GM12864 (cell line): ENCODE data around the gene CLTCL1.

Experiments used
- DNase-seq: peaks from one replicate; pipeline ENCODE4 v3.0.0-alpha.2; 2011; ENCODE audit warnings: low read depth
- H3K4me3 ChIP-seq: 2 replicates; pipeline ENCODE4 v1.5.1; 2011; ENCODE audit warnings: mild to moderate bottlenecking, low read depth, low read length, control low read depth
- TF ChIP-seq, protein P1 (sequence below): IDR thresholded peaks from 2 replicates; pipeline ENCODE4 v1.5.1; 2011; ENCODE audit warnings: low read depth, mild to moderate bottlenecking, moderate library complexity, low read length, control low read depth, inconsistent platforms; ENCODE audit errors: missing control alignments

CLTCL1 gene

DNA sequence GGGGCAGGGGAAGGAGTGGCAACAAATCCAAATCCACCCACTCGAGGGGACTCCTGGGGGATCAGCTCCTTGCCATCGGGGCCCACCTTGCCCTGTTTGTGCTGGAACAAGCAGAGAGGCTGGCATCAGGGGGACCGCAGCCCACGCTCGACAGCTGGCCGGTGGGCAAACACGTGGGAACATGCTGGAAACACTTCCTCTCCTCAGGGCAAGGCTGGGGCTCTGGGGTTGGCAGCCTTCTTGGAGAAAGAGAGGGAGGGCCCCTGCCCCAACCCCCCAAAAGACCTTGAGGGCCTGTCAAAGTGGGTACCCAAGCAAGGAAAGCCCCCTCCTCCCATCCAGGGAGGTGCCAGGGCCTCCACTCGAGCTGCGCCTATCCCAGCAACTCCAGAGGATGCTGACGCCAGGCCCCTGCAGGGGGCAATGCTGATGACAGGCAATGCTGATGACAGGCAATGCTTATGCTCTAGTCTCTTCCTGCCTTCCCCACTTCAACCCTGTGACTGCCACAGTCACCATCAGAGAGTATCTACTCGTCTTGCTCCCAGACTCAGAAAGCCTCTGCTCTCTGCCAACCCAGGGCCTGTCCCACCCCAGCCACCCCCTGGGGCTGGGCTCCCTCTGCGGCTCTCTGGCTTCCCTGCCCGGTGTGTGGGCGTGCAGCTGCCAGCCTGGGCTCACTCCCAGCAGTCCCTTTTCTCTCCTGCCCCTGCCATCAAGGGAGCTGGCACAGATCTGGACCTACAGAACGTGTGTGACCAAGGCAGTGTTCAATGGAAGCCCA is 153.1 kb downstream of the CLTCL1 start:
- no peak overlapping the region for H3K4me3 ChIP-seq
- DNase-seq = no peak
- TF ChIP-seq, protein P1, sequence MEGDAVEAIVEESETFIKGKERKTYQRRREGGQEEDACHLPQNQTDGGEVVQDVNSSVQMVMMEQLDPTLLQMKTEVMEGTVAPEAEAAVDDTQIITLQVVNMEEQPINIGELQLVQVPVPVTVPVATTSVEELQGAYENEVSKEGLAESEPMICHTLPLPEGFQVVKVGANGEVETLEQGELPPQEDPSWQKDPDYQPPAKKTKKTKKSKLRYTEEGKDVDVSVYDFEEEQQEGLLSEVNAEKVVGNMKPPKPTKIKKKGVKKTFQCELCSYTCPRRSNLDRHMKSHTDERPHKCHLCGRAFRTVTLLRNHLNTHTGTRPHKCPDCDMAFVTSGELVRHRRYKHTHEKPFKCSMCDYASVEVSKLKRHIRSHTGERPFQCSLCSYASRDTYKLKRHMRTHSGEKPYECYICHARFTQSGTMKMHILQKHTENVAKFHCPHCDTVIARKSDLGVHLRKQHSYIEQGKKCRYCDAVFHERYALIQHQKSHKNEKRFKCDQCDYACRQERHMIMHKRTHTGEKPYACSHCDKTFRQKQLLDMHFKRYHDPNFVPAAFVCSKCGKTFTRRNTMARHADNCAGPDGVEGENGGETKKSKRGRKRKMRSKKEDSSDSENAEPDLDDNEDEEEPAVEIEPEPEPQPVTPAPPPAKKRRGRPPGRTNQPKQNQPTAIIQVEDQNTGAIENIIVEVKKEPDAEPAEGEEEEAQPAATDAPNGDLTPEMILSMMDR = no peak

DNA sequence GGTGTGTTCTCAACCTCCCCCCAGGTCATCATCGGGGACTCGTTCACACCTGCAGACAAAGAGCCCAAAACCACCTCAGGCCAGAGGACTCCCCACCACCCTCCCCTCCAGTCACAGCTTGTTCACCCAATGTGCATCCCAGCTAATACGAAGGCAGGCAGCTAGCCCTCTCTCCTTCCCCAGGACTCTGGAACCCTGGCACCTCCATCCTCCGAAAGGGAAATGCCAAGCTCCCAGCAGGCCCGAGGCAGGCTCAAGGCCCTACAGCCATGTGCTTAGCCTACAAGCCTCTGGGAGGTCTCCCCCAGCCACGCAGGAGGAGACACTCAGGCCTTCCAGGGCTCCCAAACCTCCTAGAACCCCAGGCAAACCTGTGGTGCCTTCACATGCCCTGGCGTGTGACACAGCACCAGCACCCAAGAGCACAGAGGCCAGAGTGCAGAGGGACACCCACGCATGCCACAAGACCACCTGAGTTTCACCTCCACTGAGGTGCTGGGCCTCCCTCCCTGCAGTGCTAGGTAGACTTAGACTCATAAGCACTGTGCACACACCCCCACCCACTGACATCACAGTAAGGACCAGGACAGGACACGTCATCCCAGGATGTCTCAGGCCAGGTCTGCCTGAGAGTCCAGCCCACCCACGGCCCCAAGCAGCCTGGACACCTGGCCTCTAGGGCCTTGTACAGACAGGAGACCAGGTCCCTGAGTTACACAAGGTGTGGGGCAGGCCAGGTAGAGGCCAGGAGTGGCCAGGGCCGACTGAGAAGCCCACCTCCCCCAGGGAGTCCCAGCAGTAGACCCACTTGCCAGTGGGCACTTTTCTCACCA is 153.9 kb downstream of the CLTCL1 start:
- DNase-seq = no peak
- no peak overlapping the region for H3K4me3 ChIP-seq
- TF ChIP-seq, protein P1 = no peak

DNA sequence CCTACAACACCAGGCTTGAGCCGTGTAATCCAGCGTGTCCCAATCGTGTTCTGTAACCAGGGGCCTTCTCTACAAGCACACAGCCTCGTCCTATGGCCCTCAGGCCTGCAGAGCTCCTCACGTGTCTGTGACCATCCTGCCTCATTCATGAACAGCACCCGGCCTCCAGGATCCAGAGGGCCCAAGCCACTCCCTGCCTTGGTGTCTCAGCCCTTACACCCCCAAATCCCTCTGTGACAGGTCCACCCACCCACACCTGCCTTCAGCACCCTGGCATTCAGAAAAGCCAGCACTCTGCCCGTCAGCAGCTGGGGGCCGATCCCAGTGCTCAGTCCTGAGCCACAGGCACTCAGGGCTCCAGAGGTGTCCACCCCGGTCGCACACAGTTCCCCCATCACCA is 154.6 kb downstream of the CLTCL1 start:
- no peak for DNase-seq
- TF ChIP-seq, protein P1 = no peak
- H3K4me3 ChIP-seq = no peak overlapping the region

DNA sequence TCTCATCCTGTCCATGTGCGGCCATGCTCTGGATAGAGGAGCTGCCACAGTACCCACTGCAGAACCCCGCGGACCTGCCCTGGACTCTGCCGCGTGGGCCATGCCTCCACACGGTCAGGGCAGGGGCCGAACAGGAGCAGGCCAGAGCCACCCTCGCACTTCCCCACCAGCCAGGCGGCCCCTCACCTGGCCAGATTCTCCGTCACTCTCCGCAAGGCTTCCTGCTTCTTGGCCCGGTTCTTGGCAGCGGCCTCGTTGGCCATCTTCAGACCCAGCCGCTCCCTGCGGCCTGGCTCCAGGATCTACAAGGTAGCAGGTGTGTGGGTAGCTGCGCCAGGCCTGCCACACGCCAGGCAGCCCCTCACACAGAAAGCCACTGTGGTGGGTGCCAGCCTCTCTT is 156.6 kb downstream of the CLTCL1 start:
- no peak overlapping the region for H3K4me3 ChIP-seq
- DNase-seq = no peak
- TF ChIP-seq, protein P1 = no peak

DNA sequence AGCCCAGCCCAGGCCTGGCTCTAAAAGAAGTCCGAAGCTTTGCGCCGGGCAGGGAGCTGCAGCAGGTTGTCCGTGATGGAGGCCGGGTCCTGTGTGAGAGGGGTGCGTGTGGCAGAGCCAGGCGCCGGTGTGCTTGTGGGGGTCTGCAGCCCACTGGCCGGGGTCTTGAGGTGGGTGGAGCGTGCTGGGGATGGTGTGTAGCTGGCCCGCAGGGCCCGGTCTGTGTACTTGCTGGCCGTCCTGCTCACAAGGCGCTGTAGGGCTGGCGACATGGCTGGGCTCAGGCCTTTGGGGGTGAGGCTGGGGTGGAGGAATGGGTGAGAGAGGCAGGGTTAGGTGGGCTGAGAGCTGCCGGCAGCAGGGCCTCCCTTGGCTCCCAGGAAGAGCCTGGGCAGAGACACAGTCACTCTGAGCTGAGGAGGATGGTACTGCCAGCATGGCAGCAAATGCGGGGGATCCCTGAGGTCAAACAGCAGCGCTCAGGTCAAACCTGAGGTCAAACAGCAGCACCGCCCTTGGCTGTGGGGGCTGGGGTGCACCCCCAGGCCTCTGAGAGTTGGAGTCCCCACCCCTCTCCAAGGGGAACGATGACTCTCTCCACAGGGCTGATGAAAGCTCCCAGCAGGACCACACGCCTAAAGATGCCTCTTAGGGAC is 157.2 kb downstream of the CLTCL1 start:
- TF ChIP-seq, protein P1 = no peak
- H3K4me3 ChIP-seq = no peak overlapping the region
- no peak for DNase-seq

DNA sequence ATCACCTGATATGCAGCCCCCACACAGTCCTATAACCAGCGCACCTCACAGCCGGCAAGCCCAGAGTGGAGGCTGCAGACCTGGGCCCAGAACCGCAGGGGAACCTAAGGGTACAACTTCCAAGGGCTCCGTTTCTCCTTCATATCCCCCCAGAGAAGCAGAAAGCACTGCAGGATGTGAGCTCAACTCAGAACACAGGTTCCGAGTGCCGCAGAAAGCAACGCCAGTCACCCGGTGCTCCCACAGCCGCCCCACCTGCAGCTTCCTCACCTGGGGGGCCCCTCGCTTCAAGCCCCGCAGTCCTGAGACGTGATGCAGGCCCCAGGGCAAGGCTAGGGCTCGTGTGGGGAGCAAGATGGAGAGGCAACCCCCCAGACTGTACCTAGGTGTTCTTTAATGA is 158.0 kb downstream of the CLTCL1 start:
- TF ChIP-seq, protein P1 = no peak
- no peak overlapping the region for H3K4me3 ChIP-seq
- no peak for DNase-seq
